VCaP (cell line): ENCODE results near the gene PTN.
"Not testable (repeated sequence)": the region's sequence is repeated elsewhere in the genome, so short reads cannot be mapped to it uniquely, and the experiment has no call there.

Experiments used
- H3K27ac ChIP-seq: fragments of 450-650 bp; 2 replicates; pipeline ENCODE4 v1.5.1; 2017
- TF ChIP-seq, protein P1 (sequence below): fragments of 450-650 bp; conservative IDR thresholded peaks from 2 replicates; pipeline ENCODE4 v1.5.1; 2017; ENCODE audit warnings: mild to moderate bottlenecking, moderate library complexity

PTN gene

DNA sequence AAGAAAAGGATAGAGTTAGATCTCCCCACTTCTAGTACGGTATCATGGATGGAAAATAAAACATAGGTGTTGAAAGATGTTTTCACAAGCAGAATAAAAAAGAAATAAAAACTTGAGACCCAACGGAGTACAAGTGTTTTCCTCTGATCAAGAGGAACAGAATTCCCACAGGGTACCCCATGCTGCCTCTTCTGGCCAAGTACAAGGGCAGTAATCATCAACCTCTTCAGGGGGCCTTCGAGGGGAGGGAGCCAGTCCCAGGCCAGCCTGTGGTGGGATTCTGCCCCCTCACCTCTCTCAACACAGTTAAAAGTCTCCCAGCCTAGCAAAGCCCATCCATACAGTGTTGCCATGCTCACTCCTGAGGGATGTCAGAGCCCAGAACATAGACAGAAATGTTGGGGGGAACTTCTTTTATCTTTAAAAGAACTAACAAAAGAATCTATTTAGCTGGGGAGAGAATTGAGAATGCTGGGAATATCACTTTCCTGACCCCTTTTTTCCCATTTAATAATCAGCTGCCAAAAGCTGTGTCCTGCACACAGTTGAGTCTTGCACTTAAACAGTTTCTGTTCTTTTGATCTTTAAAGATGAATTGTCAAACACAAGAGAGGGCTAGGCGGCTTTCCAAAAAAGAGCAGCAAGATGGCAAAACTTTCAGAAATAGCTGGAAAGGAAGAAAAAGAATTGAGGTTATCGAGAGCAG, 101.7 kb downstream of the PTN start:
- TF ChIP-seq, protein P1, sequence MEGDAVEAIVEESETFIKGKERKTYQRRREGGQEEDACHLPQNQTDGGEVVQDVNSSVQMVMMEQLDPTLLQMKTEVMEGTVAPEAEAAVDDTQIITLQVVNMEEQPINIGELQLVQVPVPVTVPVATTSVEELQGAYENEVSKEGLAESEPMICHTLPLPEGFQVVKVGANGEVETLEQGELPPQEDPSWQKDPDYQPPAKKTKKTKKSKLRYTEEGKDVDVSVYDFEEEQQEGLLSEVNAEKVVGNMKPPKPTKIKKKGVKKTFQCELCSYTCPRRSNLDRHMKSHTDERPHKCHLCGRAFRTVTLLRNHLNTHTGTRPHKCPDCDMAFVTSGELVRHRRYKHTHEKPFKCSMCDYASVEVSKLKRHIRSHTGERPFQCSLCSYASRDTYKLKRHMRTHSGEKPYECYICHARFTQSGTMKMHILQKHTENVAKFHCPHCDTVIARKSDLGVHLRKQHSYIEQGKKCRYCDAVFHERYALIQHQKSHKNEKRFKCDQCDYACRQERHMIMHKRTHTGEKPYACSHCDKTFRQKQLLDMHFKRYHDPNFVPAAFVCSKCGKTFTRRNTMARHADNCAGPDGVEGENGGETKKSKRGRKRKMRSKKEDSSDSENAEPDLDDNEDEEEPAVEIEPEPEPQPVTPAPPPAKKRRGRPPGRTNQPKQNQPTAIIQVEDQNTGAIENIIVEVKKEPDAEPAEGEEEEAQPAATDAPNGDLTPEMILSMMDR = no peak
- no peak overlapping the region for H3K27ac ChIP-seq

DNA sequence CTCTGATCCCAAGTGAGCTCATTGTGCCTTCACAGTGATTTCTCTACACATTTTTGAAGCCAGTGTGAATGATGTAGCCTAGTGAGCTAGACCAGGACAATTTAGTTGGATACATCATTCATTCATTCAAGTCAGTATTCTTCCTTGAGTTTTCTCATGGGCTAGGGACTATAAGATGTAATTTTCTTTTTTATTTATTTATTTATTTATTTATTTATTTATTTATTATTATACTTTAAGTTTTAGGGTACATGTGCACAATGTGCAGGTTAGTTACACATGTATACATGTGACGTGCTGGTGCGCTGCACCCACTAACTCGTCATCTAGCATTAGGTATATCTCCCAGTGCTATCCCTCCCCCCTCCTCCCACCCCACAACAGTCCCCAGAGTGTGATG, 104.3 kb downstream of the PTN start:
- H3K27ac ChIP-seq = not testable (repeated sequence)

DNA sequence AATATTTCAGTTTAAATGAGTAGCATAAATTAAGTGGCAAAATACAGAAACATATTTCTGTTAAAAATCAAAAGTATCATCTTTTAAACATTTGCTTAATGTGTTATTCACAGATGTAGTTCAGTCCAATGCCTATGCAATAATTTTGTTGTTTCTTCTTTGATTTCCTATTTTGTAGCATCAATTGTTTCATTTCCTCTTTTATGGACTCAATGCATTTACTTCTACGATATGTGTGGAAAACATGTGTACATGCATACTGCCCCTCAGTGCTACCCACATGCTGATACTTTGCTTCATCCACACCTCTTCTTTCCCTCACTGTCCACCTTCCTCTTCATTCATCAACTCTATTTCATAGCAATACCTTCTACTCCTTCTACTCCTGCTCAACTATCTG, 108.1 kb downstream of the PTN start:
- no peak overlapping the region for H3K27ac ChIP-seq
- TF ChIP-seq, protein P1 = no peak

DNA sequence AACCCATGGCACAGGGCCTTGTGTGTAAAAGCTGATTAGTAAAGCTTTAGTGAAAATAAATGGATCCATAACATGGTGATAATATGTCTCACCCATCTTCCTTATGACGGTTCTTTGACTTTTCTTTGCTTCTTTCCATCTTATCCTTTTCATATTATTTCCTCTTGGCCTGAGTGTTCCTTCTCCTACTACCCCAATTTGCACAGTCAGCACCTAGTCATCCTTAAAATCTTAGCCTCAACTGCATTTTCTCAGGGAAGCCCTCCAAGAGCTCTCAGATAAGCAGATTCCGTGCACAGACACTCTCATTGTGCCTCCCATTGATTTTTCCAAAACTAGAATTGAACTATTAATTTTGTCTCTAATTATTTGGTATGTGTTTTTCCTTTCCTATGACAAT, 112.4 kb downstream of the PTN start:
- H3K27ac ChIP-seq = no peak overlapping the region

DNA sequence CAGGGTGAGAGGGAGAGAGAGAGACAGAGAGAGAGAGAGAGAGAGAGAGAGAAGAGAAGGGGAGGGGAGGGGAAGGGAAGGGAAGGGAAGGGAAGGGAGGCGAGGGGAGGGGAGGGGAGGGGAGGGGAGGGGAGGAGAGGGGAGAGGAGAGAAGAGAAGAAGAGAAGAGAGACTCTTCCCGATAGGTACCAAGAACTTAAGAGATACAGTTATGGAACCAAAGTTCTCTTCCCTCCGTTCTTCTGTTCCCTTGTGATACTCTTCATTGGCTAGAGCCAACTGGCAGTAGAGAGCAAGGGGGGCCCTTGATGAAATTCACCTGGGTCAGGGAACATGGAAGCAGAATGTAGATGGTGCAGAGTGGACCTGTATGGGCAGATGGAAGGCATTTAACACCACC, 122.1 kb downstream of the PTN start:
- TF ChIP-seq, protein P1 = no peak
- H3K27ac ChIP-seq = no peak overlapping the region

More for the DNA sequence above, 112.4 kb downstream of the PTN start:
- TF ChIP-seq, protein P1 = no peak

DNA sequence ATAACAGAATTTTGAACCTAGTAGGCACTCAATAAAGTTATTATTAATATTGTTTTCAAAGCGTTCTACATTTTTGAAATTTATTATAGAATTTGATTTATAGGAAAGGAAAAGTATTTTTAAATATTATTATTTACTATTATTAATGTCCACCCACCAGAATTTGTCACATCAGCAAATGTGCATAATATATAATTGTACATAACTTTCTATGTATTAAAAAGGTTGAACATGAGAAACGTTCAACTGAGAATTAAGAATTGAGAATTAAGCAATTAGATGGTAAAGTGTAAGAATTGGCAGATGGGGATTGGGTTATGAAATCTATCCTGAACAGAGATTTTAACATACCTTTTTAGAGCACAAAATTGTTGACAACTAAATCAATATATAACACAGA, 129.8 kb downstream of the PTN start:
- TF ChIP-seq, protein P1 = no peak
- H3K27ac ChIP-seq = no peak overlapping the region

DNA sequence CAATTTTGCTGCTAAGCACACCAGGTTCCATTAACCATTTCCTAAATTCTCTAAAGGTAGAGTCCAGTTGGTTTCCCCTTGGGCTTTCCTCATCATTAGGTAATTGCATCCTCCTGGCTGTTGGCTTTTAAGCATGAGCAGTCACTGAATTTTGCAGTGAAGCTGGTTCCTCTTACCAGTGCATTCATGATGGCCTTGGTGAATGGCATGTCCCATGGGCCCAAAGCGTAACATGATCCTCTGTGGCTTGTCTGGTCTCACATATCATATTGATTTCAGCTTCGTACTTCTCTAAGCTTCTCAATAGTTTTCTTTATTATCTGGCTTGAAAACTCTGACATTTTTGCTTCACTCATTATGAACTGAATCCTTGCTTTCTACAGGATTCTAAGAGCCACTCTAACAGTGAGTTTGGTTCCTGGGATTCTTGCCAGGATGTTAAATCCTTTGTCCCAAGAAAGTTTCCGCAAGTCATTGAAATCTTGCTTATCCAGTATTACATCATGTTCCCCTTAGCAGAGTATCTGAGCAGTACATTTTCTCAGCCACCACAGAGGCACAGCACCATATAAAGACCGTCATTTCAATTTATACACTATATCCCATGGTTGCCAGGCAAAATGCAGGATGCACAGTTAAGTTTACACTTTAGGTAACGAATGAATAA, 134.2 kb downstream of the PTN start:
- TF ChIP-seq, protein P1 = no peak
- no peak overlapping the region for H3K27ac ChIP-seq

DNA sequence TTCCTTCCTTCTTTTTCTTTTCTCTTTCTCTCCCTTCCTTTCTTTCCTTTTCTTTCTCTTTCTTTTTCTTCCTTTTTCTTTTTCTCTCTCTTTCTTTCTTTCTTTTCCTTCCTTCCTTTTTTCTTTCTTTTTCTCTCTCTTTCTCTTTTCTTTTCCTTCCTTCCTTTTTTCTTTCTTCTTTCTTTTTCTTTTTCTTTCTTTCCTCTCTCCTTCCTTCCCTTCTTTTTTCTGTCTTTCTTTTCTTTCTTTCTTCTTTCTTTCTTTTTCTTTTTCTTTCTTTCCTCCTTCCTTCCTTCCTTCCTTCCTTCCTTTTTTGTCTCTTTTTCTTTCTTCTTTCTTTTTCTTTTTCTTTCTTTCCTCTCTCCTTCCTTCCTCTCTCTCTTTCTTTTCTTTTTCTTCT, 136.8 kb downstream of the PTN start:
- H3K27ac ChIP-seq = no peak overlapping the region
- TF ChIP-seq, protein P1 = no peak
